Umbilical cord (tissue), 2 donors: ENCODE results near the gene PLA2G2F. TPM values are rescaled to one million over a fixed set of nuclear protein-coding genes. Genes with fewer than 3 reads are reported as not detected.

Experiments used
- DNase-seq: peaks from one replicate; pipeline ENCODE4 v3.0.0-alpha.2; 2015; ENCODE audit warnings: low spot score
- total RNA-seq: library from RNA; depleted of rRNA; stranded (reverse); fragments of >200 nt; gene quantifications from one replicate; pipeline ENCODE4 v1.2.3, GENCODE V29; 2014; ENCODE audit warnings: low replicate concordance; ENCODE audit not compliant: insufficient read depth

Gene PLA2G2F, protein sequence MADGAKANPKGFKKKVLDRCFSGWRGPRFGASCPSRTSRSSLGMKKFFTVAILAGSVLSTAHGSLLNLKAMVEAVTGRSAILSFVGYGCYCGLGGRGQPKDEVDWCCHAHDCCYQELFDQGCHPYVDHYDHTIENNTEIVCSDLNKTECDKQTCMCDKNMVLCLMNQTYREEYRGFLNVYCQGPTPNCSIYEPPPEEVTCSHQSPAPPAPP
- 1.2 TPM for total RNA-seq

DNA sequence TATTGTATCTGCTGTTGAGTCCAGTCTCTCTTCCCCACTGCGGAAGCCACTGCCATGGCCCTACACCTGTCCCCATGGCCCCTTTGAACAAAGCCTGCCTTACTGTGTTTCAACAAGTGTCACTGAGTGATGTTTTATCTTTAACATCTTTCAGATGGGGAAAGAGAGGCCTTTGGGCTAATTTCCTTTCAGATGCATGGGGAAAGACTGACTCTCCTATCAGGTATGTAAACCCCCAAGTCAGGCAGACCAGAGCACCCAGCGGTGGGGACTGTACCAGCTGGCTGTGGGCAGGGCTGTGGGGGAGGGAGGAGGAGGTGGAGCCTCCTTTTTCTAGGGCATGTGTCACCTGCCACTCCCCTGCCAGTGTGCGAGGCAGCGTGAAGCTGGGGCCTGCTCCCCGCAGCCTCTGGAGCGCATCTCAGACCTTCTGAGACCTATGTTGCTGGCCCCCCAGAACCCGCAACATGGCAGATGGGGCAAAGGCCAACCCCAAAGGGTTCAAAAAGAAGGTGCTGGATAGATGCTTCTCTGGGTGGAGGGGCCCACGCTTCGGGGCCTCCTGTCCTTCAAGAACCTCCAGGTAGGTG lies at the start of gene PLA2G2F:
Gene PLA2G2F (plus strand): TSS at position 363 of the 590 bp plus-strand sequence. CDS start 105 bp downstream, at position 468.
- DNase-seq = no peak

DNA sequence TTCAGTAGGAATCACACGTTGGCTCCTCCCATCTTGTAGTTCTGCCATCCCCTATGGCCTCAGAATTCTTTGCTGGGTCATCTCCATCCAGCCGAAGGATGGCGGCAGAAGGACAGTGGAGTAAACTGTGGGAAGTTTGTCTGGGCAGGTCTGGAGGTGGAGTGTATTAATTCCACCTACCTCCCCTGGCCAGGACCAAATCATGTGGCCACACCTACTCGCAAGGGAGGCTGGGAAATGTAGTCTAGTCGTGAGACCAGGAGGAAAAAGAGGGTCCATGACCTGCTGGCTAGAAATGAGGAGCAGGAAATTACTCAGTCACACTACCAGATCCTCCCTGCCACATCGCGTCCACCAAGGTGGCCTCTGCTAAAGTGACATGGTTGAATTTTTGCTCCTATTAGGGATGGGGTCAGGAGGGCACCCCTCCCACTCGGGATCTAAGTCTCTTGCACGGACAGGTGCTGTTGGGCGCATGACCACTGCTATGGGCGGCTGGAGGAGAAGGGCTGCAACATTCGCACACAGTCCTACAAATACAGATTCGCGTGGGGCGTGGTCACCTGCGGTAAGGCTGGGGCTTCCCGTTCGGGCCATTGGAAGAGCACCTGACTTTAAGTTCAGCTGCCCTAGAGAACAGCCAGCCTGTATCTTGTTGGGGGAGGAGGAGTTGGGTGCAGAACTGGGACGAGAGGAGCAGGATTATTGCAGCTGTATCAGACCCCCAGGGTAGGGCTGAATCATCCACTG lies 49.6 kb upstream of the PLA2G2F start:
- DNase-seq = no peak

DNA sequence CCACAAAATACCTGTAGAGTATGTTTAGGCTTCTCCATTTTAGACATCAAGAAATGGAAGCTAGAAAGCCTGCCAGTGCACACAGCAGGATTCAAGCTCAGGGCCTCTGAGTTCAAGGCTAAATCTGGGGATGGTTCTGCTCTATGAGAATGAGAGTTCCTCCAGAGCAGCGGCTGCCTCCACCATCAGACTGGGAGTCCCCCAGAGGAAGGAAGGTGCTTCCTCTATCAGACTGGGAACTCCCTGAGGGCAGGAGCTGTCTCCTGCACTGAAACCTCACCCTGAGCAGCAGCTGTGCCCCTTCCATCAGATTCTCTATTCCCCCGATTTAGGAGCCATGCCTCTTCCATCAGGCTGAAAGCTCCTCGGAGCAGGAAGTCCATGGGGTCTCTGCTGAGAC lies 49.0 kb upstream of the PLA2G2F start:
- DNase-seq = no peak

DNA sequence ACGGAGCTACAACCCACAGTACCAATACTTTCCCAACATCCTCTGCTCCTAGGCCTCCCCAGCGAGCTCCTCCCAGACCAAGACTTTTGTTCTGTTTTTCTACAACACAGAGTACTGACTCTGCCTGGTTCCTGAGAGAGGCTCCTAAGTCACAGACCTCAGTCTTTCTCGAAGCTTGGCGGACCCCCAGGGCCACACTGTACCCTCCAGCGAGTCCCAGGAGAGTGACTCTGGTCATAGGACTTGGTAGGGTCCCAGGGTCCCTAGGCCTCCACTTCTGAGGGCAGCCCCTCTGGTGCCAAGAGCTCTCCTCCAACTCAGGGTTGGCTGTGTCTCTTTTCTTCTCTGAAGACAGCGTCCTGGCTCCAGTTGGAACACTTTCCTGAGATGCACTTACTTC lies 48.5 kb upstream of the PLA2G2F start:
- DNase-seq = no peak

DNA sequence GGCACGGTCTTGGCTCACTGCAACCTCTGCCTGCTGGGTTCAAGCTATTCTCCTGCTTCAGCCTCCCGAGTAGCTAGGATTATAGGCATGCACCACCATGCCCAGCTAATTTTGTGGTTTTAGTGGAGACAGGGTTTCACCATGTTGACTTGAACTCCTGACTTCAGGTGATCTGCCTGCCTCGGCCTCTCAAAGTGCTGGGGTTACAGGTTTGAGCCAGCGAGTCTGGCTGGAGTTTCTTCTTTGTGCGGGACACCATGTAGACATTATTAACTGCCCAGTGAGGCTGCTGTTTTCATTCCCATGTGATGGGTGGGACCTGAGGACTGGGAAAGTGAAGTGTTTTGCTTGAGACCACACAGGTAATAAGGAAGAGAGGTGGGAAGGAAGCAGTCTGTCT lies 45.8 kb upstream of the PLA2G2F start:
- DNase-seq = no peak

DNA sequence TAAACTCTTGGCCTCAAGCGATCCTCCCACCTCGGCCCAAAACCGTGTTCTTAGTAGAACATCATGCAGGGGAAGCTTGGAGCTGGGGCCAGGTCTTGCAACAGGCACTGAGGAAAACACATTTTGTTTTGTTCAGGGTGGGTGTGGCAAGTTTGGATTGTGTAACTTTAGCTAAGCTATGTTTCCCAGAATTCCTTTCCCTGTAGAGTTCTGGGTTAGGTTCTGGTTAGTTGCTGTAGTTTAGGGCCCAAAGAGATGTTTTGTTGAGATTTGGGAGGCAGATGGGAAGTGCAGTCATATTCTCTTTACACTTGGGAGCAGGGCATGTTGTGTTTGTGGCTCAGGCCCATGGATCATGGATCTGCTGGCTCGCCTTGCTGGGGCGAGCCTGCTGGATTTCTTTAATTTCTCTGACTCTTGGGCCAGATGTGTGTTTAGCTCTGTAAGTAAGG lies 45.2 kb upstream of the PLA2G2F start:
- peak; percentile 48 for DNase-seq

DNA sequence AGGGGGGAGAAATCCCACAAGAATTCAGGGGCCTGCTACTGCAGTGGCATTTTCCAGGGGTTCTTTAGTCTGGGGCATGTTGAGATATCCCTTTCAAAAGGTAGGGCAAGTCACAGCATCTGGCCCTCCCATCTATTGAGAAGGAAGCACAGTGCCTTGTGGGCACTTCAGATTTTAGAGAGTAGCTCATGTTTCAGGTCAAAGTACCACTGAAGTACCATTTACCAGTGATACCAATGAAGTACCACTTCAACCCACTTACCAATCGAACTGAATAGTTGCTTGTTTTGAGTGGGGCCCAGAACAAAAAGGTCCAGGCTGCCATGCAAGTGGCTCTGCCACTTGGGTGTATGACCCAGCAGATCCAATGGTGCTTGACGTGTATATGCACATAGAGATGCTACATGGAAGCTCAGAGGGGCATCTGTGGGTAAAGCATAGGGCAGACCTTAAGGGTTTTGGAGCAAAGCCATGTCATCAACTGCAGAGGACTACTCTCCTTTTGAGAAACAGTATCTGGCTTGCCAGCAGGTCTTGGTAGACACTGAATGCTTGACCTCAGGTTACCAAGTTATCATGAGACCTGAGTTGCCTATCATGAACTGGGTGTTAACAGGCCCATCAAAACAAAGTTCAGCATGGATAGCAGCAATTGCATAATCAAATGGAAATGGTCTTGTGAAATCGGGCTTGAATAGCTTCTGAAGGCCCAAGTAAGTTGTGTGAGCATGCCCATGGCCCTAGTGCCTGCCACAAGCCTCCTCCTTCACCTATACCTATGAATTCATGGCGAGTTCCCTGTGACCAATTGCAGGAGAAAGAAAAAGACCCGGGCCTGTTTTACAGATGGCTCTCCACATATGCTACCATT lies 43.3 kb upstream of the PLA2G2F start:
- DNase-seq = no peak

DNA sequence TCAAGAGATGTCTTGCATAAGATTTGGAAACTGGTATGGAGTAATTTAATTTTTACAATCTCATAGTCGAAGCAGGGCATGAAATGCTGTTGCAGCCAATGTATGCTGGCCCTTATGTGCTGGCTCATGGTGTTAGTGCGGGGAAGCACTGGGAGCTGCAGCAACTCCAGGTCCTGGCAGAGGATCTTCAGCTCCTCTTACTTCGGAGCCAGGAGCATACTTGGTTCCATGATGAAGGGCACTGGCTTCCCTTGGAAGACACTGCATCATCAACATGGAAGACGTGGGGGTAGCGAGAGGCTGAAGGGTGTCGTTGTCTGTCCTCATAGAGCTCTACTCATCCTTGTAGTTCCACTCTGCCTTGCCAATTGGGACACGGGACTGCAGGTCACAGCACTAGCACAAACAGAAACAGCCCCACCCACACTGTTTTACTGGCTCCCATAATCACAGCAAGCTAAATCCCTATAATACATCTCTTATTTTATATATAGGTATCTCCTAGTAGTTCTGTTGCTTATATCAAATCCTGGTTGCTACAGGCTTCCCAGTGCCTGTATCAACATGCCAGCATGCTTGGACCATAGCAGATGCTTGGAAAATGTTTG lies 42.2 kb upstream of the PLA2G2F start:
- no peak for DNase-seq

DNA sequence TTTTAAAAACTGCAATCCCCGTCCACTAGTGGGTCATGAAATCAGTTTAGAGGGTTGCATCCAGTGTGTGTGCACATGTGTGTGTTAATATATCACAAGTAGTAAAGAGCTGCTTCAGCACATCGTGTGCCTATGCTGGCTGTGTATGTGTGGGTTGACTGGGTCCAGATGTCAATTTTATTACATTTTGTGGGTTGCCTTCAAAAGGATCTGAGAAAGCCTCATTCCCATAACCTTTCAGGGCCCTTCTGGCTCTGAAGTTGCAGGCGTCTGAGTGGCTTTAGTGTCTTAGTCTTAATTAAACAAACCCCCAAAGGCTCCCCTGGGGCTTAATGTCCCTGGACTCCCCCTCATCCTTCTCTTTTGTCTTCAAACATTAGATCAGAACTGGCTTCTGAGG lies 39.6 kb upstream of the PLA2G2F start:
- peak; percentile 28 for DNase-seq

DNA sequence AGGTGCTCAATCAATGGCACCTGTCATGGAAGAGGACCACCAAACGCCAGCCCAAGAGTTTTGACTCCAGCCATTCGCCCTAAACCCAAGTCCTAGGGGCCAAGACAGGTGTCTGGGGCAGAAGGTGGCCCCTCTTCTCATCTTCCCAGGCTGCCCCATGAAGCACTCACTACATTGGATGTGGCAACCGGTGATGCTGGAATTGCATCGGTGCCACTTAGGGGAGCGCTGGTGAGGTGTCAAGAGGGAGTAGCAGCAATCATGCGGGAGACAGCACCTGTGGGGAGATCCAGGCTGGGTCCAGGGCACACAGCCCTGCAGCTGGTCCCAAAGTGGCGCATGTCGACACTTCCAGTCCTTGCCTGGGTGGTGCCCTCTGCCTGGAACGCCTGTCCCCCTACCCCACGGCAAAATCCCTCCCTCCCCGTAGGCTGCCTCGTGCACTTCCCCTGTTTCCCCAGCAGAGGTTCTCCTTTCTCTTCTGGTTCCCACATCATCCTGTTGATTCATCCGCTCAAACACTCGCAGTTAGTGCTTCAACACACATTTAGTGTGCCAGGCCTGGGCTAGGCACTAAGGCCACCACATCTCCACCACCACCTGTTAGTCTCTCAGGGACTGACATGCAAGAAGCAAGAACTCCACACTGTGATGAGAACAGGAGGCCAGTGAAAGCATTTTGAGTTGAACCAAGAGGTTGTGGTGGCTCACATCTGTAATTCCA lies 38.3 kb upstream of the PLA2G2F start:
- DNase-seq = peak; percentile 54

DNA sequence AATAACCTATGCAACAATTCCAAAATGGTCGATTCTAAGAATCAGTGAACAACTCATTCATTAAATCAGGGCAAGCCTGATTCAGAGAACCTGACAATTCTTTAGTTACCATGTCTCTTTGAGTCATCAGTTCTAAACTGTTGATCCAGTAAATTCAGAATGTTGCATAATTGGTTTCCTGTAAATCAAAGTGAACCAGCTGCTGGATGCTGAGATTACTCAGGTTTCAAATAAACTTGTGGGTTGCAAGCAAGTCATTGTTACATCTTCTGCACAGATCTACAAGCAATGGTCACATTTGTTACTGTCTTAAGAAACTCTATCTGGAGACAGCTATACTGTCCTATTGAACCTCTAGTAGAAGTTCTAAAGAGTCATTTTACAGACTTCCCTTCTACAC lies 36.2 kb upstream of the PLA2G2F start:
- DNase-seq = no peak

DNA sequence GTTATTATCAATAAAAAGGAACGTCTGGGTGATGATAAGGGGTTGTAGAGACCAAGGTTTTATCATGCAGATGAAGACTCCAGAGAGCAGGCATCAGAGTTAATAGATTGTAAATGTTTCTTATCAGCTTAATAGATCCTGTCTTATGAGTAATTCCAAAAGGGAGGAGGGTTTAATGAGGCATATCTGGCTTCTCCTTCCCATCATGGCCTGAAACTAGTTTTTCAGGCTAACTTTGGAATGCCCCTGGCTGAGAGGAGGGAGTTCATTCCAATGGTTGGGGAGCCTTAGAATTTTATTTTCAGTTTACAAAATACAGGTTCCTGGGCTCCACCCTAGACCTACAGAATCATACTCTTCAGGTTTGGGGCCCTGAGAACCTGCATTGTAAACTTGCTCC lies 33.3 kb upstream of the PLA2G2F start:
- DNase-seq = peak; percentile 30

DNA sequence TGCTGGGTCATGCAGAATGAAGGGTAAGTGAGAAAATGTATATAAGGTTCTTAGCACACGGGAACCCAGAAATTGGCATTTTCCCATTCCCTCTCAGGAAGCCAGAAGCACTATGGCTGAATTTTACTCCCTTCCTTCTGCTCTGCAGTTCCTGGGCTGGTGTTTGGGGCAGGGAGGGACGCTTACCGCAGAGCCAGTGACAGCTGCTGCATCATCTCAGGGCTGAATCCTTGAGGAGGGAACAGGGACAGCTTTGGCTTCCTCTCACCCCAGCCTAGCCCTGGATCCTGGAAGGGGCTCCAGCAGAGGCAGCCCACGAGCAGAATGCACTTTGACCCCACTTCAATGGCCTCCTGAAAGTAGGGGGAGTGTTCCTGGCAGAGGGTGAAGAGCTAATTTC lies 31.8 kb upstream of the PLA2G2F start:
- DNase-seq = no peak

DNA sequence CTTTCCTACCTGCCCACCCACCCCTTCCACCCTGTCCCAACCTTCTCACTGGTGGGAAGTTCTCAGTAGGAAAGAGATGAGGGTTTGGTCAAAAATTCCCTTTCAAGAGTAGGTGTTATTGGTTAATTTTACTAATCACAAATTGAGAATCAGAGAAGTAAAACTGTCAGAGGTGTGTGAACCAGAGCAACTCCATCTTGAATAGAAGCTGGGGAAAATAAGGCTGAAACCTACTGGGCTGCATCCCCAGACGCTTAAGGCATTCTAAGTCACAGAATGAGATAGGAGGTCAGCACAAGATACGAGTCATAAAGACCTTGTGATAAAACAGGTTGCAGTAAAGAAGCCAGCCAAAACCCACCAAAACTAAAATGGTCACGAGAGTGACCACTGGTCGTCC lies 31.3 kb upstream of the PLA2G2F start:
- peak; percentile 51 for DNase-seq

DNA sequence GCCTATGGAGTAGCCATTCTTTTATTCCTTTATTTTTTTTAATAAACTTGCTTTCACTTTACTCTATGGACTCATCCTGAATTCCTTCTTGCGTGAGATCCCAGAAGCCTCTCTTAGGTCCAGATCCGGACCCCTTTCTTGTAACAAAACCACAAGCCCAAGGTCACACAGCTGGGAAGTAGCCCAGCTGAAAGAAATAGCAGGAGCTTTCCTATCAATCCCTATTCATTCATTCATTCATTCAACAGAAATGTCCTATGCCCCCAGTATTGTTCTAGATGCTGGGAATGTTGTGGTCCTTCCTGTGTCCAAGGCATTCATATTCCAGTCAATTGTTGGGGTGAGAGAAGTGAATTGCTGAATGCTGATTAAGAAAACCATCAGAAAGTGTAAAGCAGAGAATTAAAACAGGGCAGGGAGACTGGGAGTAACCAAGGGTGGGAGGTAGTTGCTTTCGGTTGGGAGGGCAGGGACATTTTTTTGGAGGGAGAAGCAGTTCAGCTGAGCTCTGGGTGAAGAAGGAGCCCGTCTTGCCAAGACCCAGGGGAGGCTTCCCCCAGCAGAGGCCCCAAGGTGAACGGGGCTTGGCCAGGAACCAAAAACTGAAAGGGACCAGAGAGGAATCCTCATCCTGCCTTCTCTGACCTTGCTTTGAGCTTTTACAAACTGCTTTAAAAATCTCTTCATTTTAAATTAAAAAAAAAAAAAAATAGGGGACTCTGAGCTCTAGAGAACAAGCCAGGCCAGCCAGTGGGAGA lies 30.6 kb upstream of the PLA2G2F start:
- peak; percentile 30 for DNase-seq

DNA sequence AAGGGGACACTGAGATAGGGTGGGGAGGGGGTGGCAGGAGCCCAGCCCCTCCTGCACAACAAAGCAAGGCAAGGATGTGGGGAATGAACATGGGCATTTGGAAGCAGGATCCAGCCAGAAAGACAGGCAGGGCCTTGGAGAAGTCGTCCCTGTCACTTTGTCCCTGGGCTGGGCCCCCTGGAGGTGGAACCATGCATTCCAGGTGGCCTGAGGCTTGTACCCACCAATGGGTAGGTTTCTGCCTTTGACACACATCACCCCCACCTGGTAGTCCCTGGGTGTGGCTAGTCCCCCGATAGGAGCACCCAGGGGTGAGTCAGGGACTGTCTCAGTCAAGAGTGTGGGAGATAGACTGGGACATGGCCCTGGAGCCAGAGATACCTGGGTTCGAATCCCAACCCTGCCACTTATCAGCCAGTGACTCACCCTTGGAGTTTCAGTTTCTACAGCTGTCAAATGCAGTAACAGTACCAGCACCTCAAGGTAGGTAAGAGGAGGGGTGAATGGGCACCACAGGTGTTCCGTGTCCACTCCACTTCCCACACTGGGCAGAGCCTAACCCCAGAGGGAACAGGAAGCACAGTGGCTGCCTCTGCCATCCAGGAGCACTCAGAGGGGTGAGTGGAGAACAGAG lies 29.8 kb upstream of the PLA2G2F start:
- no peak for DNase-seq

DNA sequence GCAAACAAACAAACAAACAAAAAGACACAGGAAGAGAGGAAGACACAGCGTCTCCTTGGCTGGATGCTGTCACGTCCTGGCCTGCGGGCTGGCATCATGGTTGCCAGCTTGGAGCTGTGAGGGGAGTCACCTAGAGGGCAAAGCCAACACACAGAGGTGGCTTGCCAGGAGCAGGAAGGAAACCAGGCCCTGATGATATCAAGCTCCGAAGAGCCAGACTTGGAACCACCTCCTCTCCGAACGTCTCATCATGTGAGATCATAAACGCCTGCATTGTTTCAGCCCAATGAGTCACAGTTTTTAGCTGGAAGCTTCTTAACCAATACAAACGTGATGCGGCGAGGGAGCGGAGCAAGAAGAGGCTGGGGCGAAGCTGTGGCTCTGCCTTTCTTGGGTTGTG lies 28.4 kb upstream of the PLA2G2F start:
- DNase-seq = no peak

DNA sequence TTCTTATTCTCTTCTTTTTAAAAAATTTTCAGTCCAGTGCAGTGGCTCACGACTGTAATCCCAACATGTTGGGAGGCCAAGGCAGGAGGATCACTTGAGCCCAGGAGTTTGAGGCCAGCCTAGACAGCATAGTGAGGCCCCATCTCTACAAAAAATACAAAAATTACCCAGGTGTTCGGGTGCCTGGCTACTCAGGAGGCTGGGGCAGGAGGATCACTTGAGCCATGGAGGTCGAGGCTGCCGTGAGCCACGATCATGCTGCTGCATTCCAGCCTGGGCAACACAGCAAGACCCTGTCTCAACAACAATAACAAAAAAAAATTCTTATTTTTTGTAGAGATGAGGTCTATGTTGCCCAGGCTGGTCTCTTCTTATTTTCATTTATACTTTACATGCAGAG lies 27.7 kb upstream of the PLA2G2F start:
- no peak for DNase-seq

DNA sequence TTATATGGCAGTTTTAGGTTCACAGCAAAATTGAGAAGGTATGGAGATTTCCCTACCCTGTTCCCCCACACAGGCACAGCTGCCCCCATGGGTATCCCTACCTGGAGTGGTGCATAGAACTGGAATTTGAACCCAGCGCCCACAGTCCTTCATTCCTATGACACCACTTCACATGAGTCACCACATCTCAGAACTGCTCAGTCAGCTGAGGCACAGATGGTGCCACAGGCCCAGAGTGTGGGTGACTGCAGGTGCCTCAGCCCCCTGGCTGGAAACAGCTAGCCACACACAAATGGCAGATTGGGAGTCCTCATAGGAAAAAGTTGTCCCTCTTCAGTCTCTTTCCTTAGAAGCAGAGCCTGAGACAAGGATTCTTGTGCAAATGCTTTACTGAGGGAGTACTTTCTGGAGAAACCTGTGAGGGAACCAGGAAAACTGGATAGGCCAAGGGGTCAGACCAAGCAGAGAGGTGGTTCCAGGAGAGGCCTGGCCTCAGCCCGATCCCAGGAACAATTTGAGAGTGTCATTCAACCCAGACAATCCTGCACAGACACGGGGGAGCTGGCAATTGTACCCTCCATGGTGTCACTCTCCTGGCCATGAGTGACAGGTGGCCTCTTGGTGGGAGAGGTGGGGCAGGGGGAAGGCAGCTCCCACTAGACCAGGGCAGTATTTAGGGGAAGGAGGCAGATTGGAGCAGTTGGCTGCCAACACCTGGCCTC lies 26.7 kb upstream of the PLA2G2F start:
- no peak for DNase-seq
